Measurements from ENCODE around the gene PHF12.

Gene PHF12

GRCh38 chr17:28926786-28927185 is 24.5 kb downstream of the PHF12 start:
- Histone ChIP-seq H3K4me2 (ENCODE audit: insufficient read depth, low read length) (no peak overlapping the region), H3K9me3 (ENCODE audit: insufficient read depth, low read length, severe bottlenecking) (no peaks in the 10 kb centered on the region), H3K36me3 (ENCODE audit: insufficient read depth, low read length) (peaks cover 65% of the 10 kb centered on the region), H3K4me3 (ENCODE audit: low read depth in 1 of 2, low read length in 2 of 2) (no peak overlapping the region), H3K4me1 (ENCODE audit: insufficient read depth, low read length) (peaks cover 27% of the 10 kb centered on the region), H4K20me1 (ENCODE audit: insufficient read depth, low read length) (peaks cover 65% of the 10 kb centered on the region), H2AFZ (ENCODE audit: low read depth, low read length) (no peak overlapping the region), H3K27ac (ENCODE audit: low read length) (peak overlapping the region; percentile 44; the same call in 1 of the 2 replicates), H3K27me3 (ENCODE audit: insufficient read depth, low read length, poor library complexity) (no peaks in the 10 kb centered on the region), H3K9ac (ENCODE audit: low read depth, low read length) (no peak overlapping the region), H3K79me2 (ENCODE audit: insufficient read depth, low read length) (peaks cover 84% of the 10 kb centered on the region)
- DNase-seq (no peak), ATAC-seq (ENCODE audit: insufficient read depth, low read depth) (no peak)
- TF ChIP-seq CTCF (IDR thresholded peaks at IDR 0.05; ENCODE audit: borderline replicate concordance, extremely low read depth, low read length, poor library complexity, severe bottlenecking) (no peak), EZH2 (IDR thresholded peaks at IDR 0.05; ENCODE audit: borderline replicate concordance, low read depth, low read length, severe bottlenecking) (no peak)

GRCh38 chr17:28926366-28926765 is 25.0 kb downstream of the PHF12 start:
- Histone ChIP-seq H3K4me2 (ENCODE audit: insufficient read depth, low read length) (no peak overlapping the region), H4K20me1 (ENCODE audit: insufficient read depth, low read length) (peaks cover 63% of the 10 kb centered on the region), H3K36me3 (ENCODE audit: insufficient read depth, low read length) (peaks cover 69% of the 10 kb centered on the region), H3K27ac (ENCODE audit: low read length) (peak overlapping the region; percentile 44; the same call in 1 of the 2 replicates), H3K9ac (ENCODE audit: low read depth, low read length) (no peak overlapping the region), H3K4me1 (ENCODE audit: insufficient read depth, low read length) (peaks cover 27% of the 10 kb centered on the region), H2AFZ (ENCODE audit: low read depth, low read length) (no peak overlapping the region), H3K27me3 (ENCODE audit: insufficient read depth, low read length, poor library complexity) (no peaks in the 10 kb centered on the region), H3K4me3 (ENCODE audit: low read depth in 1 of 2, low read length in 2 of 2) (no peak overlapping the region), H3K79me2 (ENCODE audit: insufficient read depth, low read length) (peaks cover 80% of the 10 kb centered on the region), H3K9me3 (ENCODE audit: insufficient read depth, low read length, severe bottlenecking) (no peaks in the 10 kb centered on the region)
- ATAC-seq (ENCODE audit: insufficient read depth, low read depth) (no peak), DNase-seq (no peak)
- TF ChIP-seq CTCF (IDR thresholded peaks at IDR 0.05; ENCODE audit: borderline replicate concordance, extremely low read depth, low read length, poor library complexity, severe bottlenecking) (no peak), EZH2 (IDR thresholded peaks at IDR 0.05; ENCODE audit: borderline replicate concordance, low read depth, low read length, severe bottlenecking) (no peak)

GRCh38 chr17:28925912-28926365 is 25.4 kb downstream of the PHF12 start:
- Histone ChIP-seq H2AFZ (ENCODE audit: low read depth, low read length) (no peak overlapping the region), H3K4me2 (ENCODE audit: insufficient read depth, low read length) (no peak overlapping the region), H3K36me3 (ENCODE audit: insufficient read depth, low read length) (peaks cover 73% of the 10 kb centered on the region), H3K4me1 (ENCODE audit: insufficient read depth, low read length) (peaks cover 27% of the 10 kb centered on the region), H3K9me3 (ENCODE audit: insufficient read depth, low read length, severe bottlenecking) (no peaks in the 10 kb centered on the region), H3K27me3 (ENCODE audit: insufficient read depth, low read length, poor library complexity) (no peaks in the 10 kb centered on the region), H3K9ac (ENCODE audit: low read depth, low read length) (no peak overlapping the region), H4K20me1 (ENCODE audit: insufficient read depth, low read length) (peaks cover 63% of the 10 kb centered on the region), H3K79me2 (ENCODE audit: insufficient read depth, low read length) (peaks cover 76% of the 10 kb centered on the region), H3K4me3 (ENCODE audit: low read depth in 1 of 2, low read length in 2 of 2) (no peak overlapping the region), H3K27ac (ENCODE audit: low read length) (peak overlapping the region; percentile 44; the same call in 1 of the 2 replicates)
- ATAC-seq (ENCODE audit: insufficient read depth, low read depth) = peak; percentile 79
- peak; percentile 18 for DNase-seq
- TF ChIP-seq EZH2 (IDR thresholded peaks at IDR 0.05; ENCODE audit: borderline replicate concordance, low read depth, low read length, severe bottlenecking) (no peak), CTCF (IDR thresholded peaks at IDR 0.05; ENCODE audit: borderline replicate concordance, extremely low read depth, low read length, poor library complexity, severe bottlenecking) (no peak)

Measured in DND-41 (cell line).